ENCODE measurements around the gene MAP3K14. TPM values are rescaled to one million over a fixed set of nuclear protein-coding genes. Genes with fewer than 3 reads are reported as not detected.

MAP3K14 gene
- total and polyA plus RNA-seq, 10 of the 15 experiments (the other 5 are each of a cell fraction or from before 2014, with no cell fraction given): 2.1 to 33.3 (median 19.7) TPM

- TF ChIP-seq TCF12 (IDR thresholded peaks at IDR 0.05; ENCODE audit: low read depth, low read length) (peak; percentile 69; the same call in 1 of the 2 replicates), RUNX3 (IDR thresholded peaks at IDR 0.05; ENCODE audit: low read length) (peak; percentile 71), SP1 (IDR thresholded peaks at IDR 0.05; ENCODE audit: low read depth, low read length) (peak; percentile 46), POLR2A (IDR thresholded peaks at IDR 0.05; ENCODE audit: low read depth, low read length) (no peak), NR2C1 (IDR thresholded peaks at IDR 0.05) (0 out of 2 replicates have a peak, but pooled peaks have one; percentile 13), ATF7 (IDR thresholded peaks at IDR 0.05; ENCODE audit: low read depth) (peak; percentile 38; the same call in 1 of the 2 replicates), RELB (IDR thresholded peaks at IDR 0.05; ENCODE audit: low read depth) (peak; percentile 86), EGR1 (IDR thresholded peaks at IDR 0.05; ENCODE audit: borderline replicate concordance in 1 of 2, low read depth in 2 of 2, low read length in 2 of 2) (0 out of 3 replicates have a peak, but pooled peaks of 1 of the 2 experiments have one; percentile 46), EED (IDR thresholded peaks at IDR 0.05; ENCODE audit: low read depth) (peak; percentile 98), POU2F2 (IDR thresholded peaks at IDR 0.05; ENCODE audit: borderline replicate concordance, low read depth, low read length) (peak; percentile 43; the same call in 1 of the 3 replicates)
These were observed 16.3 kb upstream of the MAP3K14 start (continued) for GRCh38 chr17:45332989-45333701.

- H3K9ac ChIP-seq (ENCODE audit: control insufficient read depth, insufficient read depth, low read length): 0 out of 2 replicates have a peak overlapping the region, but pooled peaks have one; percentile 8
- ChIA-PET RAD21 (ENCODE audit: unreplicated experiment) (interaction anchor here (1.0 to 2.4 kb wide), 5 partner anchors 16 to 113 kb away, joined by 3 to 22 read pairs (median 4); partner anchors contain the start of gene MAP3K14), CTCF (interaction anchor here (0.6 to 1.3 kb wide), 5 partner anchors 13 to 56 kb away, joined by 3 read pairs; no protein-coding TSS in a partner anchor), SMC1A (ENCODE audit: uncharacterized antibody, unreplicated experiment) (interaction anchor here (1.0 to 2.4 kb wide), 7 partner anchors 15 to 106 kb away, joined by 5 to 8 read pairs (median 6); partner anchors contain the start of gene MAP3K14), POLR2A (interaction anchor here (0.6 to 3.2 kb wide), 4 partner anchors 9 to 25 kb away, joined by 3 to 32 read pairs (median 4); partner anchors contain the start of gene MAP3K14)
- in situ Hi-C loops (cut with MboI): no loop called here
- H3K36me3 ChIP-seq (ENCODE audit: control insufficient read depth in 2 of 2, insufficient read depth in 2 of 2, low read length in 1 of 2): no peaks in the 10 kb centered on the region
- intact Hi-C loops (cut with micrococcal nuclease; ENCODE audit: unreplicated experiment): no loop called here
- WGBS (ENCODE audit: insufficient coverage, insufficient replicate concordance, low lambda C conversion rate, missing lambda C conversion rate): 87% methylated on average over 5 of the region's 5 CpGs
- H3K4me2 ChIP-seq (ENCODE audit: control insufficient read depth, insufficient read depth): peak overlapping the region; percentile 71
- peaks cover 43% of the 10 kb centered on the region for H3K4me1 ChIP-seq (ENCODE audit: control insufficient read depth, insufficient read depth, low read length)
- peak overlapping the region; percentile 33 for H3K27ac ChIP-seq (ENCODE audit: control insufficient read depth, insufficient read depth)
- H4K20me1 ChIP-seq (ENCODE audit: control insufficient read depth, insufficient read depth): no peaks in the 10 kb centered on the region
- no peak for TF ChIP-seq BCL11A (IDR thresholded peaks at IDR 0.05; ENCODE audit: low read depth, low read length)
- TF ChIP-seq TARDBP (IDR thresholded peaks at IDR 0.05; ENCODE audit: borderline replicate concordance): no peak
- TF ChIP-seq HCFC1 (IDR thresholded peaks at IDR 0.05; ENCODE audit: low read length): no peak
- no peak for TF ChIP-seq ETV6 (conservative IDR thresholded peaks at IDR 0.05 in 1 of 2, IDR thresholded peaks at IDR 0.05 in 1 of 2; ENCODE audit: borderline replicate concordance in 1 of 2, low read depth in 1 of 2)
- TF ChIP-seq FOXM1 (IDR thresholded peaks at IDR 0.05; ENCODE audit: low read depth, low read length): no peak
- TF ChIP-seq BMI1 (IDR thresholded peaks at IDR 0.05; ENCODE audit: borderline replicate concordance): no peak
- TF ChIP-seq E2F4 (IDR thresholded peaks at IDR 0.05; ENCODE audit: low read depth, low read length): no peak
- no peak for TF ChIP-seq HDAC6 (IDR thresholded peaks at IDR 0.05; ENCODE audit: unreplicated experiment)
- no peak for FAIRE-seq
- no peak for ATAC-seq
- no peaks in the 10 kb centered on the region for H3K79me2 ChIP-seq (ENCODE audit: control insufficient read depth, insufficient read depth, low read length)
- H3K4me3 ChIP-seq: no peak overlapping the region
- no peaks in the 10 kb centered on the region for H3K27me3 ChIP-seq (replicated peaks in 1 of 2; ENCODE audit: control insufficient read depth in 2 of 2, insufficient read depth in 2 of 2, low read length in 1 of 2)
- H2AFZ ChIP-seq (ENCODE audit: control insufficient read depth, low read depth, low read length): no peak overlapping the region
- no peak for DNase-seq (ENCODE audit: low read depth, low spot score)
- H3K9me3 ChIP-seq (replicated peaks; ENCODE audit: control insufficient read depth, insufficient read depth, low read length): no peaks in the 10 kb centered on the region
- no TSS peak for BruUV-seq (replicated peaks)
These were observed 15.7 kb upstream of the MAP3K14 start for GRCh38 chr17:45332505-45332904.

Data from GM12878 (cell line).